Hepatocyte (in vitro differentiated cells): ENCODE measurements around the gene URGCP.

Experiments used
- EZH2 ChIP-seq: fragments of 200-600 bp; sonication (generic); IDR thresholded peaks from 2 replicates; pipeline ENCODE4 v1.6.1; 2016; ENCODE audit warnings: antibody characterized with exemption, mild to moderate bottlenecking, borderline replicate concordance
- TF ChIP-seq, protein P1 (sequence below): fragments of 200-600 bp; sonication (generic); IDR thresholded peaks from 2 replicates; pipeline ENCODE4 v1.5.1; 2016; ENCODE audit warnings: antibody characterized with exemption, mild to moderate bottlenecking; ENCODE audit not compliant: poor library complexity

DNA sequence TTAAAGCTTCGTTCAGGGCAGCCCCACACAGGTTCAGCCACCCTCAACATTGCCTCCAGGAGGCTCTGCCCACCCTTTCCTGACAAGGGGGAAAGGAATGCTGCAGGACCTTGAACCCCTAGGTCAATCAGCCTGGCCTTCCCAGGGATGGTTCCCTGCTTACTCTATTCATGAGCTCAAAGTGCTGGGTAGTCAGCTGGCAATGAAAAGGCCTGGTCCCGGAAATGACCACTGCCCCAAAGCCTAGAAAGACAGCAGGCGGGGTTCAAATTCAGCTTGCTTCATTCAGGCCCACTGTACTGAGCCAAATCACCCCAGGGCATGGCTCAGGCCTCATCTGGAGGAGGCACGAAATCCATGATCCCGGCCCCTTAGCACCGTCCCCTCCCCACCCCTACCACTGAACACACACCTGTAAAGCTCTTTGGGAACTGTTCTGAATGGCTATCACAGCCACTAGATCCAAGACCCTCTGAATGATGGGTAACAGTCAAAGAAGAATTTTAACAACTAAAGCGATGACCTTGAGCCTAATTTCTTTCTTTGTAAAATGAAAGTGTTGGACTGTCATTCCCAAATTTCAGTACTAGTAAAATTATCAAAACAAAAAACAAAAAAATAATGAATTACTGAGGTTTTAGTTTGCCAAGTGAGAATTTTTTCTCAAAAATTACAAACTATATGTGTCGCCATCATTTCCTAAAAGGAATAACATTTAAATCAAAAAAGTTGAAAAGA lies 1.0 kb downstream of the URGCP start:
- no peak for TF ChIP-seq EZH2
- TF ChIP-seq, protein P1, sequence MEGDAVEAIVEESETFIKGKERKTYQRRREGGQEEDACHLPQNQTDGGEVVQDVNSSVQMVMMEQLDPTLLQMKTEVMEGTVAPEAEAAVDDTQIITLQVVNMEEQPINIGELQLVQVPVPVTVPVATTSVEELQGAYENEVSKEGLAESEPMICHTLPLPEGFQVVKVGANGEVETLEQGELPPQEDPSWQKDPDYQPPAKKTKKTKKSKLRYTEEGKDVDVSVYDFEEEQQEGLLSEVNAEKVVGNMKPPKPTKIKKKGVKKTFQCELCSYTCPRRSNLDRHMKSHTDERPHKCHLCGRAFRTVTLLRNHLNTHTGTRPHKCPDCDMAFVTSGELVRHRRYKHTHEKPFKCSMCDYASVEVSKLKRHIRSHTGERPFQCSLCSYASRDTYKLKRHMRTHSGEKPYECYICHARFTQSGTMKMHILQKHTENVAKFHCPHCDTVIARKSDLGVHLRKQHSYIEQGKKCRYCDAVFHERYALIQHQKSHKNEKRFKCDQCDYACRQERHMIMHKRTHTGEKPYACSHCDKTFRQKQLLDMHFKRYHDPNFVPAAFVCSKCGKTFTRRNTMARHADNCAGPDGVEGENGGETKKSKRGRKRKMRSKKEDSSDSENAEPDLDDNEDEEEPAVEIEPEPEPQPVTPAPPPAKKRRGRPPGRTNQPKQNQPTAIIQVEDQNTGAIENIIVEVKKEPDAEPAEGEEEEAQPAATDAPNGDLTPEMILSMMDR, result no peak
